ENCODE results near the gene SPN.
A peak's percentile ranks its signal among the peaks of the same experiment; 100 is the strongest.
"Not testable (repeated sequence)": the region's sequence is repeated elsewhere in the genome, so short reads cannot be mapped to it uniquely, and the experiment has no call there.

Gene SPN, protein sequence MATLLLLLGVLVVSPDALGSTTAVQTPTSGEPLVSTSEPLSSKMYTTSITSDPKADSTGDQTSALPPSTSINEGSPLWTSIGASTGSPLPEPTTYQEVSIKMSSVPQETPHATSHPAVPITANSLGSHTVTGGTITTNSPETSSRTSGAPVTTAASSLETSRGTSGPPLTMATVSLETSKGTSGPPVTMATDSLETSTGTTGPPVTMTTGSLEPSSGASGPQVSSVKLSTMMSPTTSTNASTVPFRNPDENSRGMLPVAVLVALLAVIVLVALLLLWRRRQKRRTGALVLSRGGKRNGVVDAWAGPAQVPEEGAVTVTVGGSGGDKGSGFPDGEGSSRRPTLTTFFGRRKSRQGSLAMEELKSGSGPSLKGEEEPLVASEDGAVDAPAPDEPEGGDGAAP

DNA sequence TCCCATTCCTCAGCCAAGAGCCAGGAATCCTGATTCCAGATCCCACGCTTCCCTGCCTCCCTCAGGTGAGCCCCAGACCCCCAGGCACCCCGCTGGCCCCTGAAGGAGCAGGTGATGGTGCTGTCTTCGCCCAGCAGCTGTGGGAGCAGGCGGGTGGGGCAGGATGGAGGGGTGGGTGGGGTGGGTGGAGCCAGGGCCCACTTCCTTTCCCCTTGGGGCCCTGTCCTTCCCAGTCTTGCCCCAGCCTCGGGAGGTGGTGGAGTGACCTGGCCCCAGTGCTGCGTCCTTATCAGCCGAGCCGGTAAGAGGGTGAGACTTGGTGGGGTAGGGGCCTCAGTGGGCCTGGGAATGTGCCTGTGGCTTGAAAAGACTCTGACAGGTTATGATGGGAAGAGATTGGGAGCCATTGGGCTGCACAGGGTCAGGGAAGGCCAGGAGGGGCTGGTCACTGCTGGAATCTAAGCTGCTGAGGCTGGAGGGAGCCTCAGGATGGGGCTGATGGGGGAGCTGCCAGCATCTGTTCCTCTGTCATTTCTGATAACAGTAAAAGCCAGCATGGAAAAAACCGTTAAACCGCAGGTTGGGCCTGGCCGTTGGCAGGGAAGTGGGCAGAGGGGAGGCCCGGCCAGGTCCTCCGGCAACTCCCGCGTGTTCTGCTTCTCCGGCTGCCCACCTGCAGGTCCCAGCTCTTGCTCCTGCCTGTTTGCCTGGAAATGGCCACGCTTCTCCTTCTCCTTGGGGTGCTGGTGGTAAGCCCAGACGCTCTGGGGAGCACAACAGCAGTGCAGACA lies at the start of gene SPN:
Gene SPN, plus strand, starts transcription at position 232 of the 791 bp plus-strand sequence. Its CDS starts 482 bp downstream, at position 714.
- Histone ChIP-seq H3K27me3 (ENCODE audit: insufficient read depth, low read depth) (no peaks in the 10 kb centered on the region), H3K27ac (no peak within 1 kb of the TSS), H3K79me2 (ENCODE audit: insufficient read depth, low read depth) (no peaks in the 10 kb centered on the region), H2AFZ (ENCODE audit: low read depth) (no peak within 1 kb of the TSS), H3K4me3 (IDR thresholded peaks at IDR 0.05; ENCODE audit: insufficient read depth, low read depth, low read length) (no peak within 1 kb of the TSS), H3K4me2 (no peak within 1 kb of the TSS), H4K20me1 (ENCODE audit: insufficient read depth) (no peaks in the 10 kb centered on the region), H3K36me3 (ENCODE audit: insufficient read depth) (no peaks in the 10 kb centered on the region), H3K9ac (no peak within 1 kb of the TSS), H3K4me1 (ENCODE audit: low read depth, poor library complexity, severe bottlenecking) (peaks cover 9% of the 10 kb centered on the region)
- TF ChIP-seq, protein P1, sequence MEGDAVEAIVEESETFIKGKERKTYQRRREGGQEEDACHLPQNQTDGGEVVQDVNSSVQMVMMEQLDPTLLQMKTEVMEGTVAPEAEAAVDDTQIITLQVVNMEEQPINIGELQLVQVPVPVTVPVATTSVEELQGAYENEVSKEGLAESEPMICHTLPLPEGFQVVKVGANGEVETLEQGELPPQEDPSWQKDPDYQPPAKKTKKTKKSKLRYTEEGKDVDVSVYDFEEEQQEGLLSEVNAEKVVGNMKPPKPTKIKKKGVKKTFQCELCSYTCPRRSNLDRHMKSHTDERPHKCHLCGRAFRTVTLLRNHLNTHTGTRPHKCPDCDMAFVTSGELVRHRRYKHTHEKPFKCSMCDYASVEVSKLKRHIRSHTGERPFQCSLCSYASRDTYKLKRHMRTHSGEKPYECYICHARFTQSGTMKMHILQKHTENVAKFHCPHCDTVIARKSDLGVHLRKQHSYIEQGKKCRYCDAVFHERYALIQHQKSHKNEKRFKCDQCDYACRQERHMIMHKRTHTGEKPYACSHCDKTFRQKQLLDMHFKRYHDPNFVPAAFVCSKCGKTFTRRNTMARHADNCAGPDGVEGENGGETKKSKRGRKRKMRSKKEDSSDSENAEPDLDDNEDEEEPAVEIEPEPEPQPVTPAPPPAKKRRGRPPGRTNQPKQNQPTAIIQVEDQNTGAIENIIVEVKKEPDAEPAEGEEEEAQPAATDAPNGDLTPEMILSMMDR (conservative IDR thresholded peaks at IDR 0.05; ENCODE audit: low read depth, low read length) = no peak

DNA sequence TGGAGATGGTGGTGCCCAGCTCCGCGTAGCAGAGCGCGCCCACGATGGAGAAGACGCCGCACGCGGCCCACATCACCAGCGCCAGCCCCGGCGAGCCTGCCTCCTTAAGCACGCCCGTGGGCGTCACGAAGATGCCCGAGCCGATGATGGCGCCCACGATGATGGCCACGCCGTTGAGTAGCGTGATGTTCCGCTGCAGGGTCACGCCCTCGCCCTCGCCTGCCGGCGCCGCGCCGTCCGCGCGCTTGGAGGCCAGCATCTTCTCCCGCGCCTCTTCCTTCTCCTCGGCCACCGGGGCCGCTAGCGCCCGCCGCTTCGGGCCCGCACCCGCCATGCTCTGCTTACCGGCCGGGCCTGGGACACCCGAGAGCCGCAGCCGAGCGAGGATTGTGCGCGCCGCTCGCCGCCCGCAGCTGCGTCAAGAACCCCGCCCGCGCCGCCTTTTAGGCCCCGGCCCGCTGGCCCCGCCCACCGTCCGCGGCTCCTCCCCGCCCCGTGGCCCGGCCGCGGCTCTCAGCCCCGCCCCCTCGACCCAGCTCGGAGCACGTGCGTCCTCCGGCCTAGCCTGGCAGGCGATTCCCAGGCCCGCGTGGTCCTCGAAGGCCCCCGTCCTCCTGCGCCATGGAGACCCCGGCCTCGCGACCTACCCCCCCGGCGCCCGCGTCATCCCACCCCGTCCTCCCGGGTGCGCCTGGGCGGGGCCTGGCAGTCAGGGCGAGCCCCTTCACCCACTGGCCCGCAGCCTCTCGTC lies 49.6 kb upstream of the SPN start:
- Histone ChIP-seq H3K27ac (peak overlapping the region; percentile 72), H2AFZ (ENCODE audit: low read depth) (peak overlapping the region; percentile 66)
- H3K4me3 ChIP-seq (IDR thresholded peaks at IDR 0.05; ENCODE audit: insufficient read depth, low read depth, low read length) = not testable (repeated sequence)

DNA sequence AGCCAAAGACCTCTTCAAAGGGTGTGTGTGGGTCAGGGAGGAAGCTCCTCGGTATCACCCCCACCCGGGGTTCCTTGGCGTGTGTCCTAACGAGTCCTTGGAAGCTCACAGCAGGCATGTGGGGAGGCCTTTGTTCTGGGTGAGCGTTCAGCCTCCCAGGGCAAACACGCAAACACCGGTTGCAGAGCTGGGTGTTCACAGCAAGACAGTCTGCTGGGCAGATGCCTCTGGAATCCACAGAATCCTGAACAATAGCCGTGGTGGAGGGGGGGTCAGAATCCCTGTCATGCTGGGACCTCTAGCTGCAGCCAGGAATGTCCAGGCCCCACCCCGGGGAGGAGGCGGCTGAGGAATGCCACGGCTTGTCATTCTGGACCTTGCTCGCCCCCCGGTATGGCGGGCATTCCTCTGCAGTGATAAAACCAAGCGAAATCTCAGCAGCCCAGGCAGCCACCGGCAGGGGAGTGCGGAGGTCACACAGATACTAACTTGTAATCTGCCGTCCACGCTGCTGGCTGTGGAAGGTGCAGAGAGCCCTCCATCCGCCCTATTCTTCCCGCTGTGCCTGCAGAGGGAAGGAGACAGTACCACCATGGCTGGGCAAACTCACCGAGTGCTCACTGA lies 48.2 kb upstream of the SPN start:
- not testable (repeated sequence) for H3K27ac ChIP-seq; H4K20me1 ChIP-seq (ENCODE audit: insufficient read depth); H3K36me3 ChIP-seq (ENCODE audit: insufficient read depth); H3K27me3 ChIP-seq (ENCODE audit: insufficient read depth, low read depth); H3K4me1 ChIP-seq (ENCODE audit: low read depth, poor library complexity, severe bottlenecking); H3K9ac ChIP-seq; H3K4me2 ChIP-seq; H3K4me3 ChIP-seq (IDR thresholded peaks at IDR 0.05; ENCODE audit: insufficient read depth, low read depth, low read length); H2AFZ ChIP-seq (ENCODE audit: low read depth)
- peaks cover 33% of the 10 kb centered on the region for H3K79me2 ChIP-seq (ENCODE audit: insufficient read depth, low read depth)

More for the DNA sequence above, 49.6 kb upstream of the SPN start:
- peaks cover 46% of the 10 kb centered on the region for H3K79me2 ChIP-seq (ENCODE audit: insufficient read depth, low read depth)
- H3K4me1 ChIP-seq (ENCODE audit: low read depth, poor library complexity, severe bottlenecking); H4K20me1 ChIP-seq (ENCODE audit: insufficient read depth); H3K36me3 ChIP-seq (ENCODE audit: insufficient read depth); H3K27me3 ChIP-seq (ENCODE audit: insufficient read depth, low read depth): not testable (repeated sequence)
- H3K9ac ChIP-seq = peak overlapping the region; percentile 87
- peak overlapping the region; percentile 42; the same call in 1 of the 2 replicates for H3K4me2 ChIP-seq

DNA sequence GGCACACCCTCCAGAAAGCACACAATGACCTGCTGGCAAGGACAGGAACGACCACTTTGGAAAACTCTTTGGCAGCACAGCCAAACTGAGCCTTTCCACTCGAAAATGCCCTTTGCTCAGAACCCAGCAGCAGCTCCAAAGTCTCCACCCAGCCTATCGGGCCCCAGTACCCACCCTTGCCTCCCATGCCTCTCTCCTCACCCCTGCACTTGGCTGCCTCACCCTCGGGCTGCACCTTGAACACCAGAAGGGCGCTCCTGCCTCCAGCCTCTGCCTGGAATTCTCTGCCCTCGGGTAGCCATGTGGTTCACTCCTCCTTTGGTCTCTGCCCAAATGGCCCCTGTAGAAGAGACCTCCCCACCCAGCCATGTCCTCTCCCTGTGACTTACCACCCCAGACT lies 46.9 kb upstream of the SPN start:
- peaks cover 24% of the 10 kb centered on the region for H3K79me2 ChIP-seq (ENCODE audit: insufficient read depth, low read depth)
- H3K4me3 ChIP-seq (IDR thresholded peaks at IDR 0.05; ENCODE audit: insufficient read depth, low read depth, low read length); H4K20me1 ChIP-seq (ENCODE audit: insufficient read depth); H3K9ac ChIP-seq; H2AFZ ChIP-seq (ENCODE audit: low read depth); H3K27ac ChIP-seq; H3K36me3 ChIP-seq (ENCODE audit: insufficient read depth); H3K27me3 ChIP-seq (ENCODE audit: insufficient read depth, low read depth); H3K4me2 ChIP-seq; H3K4me1 ChIP-seq (ENCODE audit: low read depth, poor library complexity, severe bottlenecking): not testable (repeated sequence)

DNA sequence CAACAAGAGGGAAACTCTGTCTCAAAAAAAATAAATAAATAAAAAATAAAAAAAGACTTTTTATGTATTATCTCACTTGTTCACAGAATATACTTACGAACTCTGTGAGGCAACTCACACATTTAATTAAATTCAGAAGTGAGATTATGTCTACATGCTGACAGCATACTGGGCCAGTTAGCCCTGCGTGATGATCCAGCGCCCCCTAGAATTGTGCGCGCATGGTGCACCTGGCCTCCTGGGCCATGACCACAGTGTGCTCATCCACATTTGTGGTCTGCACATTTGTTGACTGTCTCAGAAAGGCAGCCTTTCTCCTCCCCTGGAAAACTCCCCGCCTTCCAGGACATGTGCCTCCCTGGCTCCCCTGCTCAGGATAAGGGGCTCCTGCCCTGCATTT lies 42.5 kb upstream of the SPN start:
- H3K9ac ChIP-seq; H3K4me1 ChIP-seq (ENCODE audit: low read depth, poor library complexity, severe bottlenecking); H3K4me3 ChIP-seq (IDR thresholded peaks at IDR 0.05; ENCODE audit: insufficient read depth, low read depth, low read length); H3K79me2 ChIP-seq (ENCODE audit: insufficient read depth, low read depth); H2AFZ ChIP-seq (ENCODE audit: low read depth); H3K36me3 ChIP-seq (ENCODE audit: insufficient read depth); H3K27ac ChIP-seq; H4K20me1 ChIP-seq (ENCODE audit: insufficient read depth); H3K4me2 ChIP-seq; H3K27me3 ChIP-seq (ENCODE audit: insufficient read depth, low read depth): not testable (repeated sequence)

DNA sequence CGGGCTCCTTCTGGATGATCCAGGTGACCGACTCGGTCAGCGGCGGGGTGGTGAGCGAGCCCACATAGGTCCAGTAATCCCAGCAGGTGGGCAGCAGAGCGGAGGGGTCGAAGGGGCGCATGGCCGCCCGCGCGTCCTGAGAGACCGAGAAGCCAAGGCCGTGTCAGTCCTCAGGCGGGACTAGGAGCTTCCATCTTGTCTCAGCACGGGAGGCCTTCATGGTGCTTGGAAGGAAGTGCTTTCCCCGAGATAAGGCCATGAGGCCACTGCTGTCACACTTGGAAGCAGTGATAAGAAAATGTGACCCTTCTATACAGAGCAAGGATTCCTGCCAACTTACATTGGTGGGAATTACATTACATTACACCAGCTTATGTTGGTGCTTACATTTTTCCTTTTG lies 40.3 kb upstream of the SPN start:
- H3K9ac ChIP-seq; H3K36me3 ChIP-seq (ENCODE audit: insufficient read depth); H3K4me1 ChIP-seq (ENCODE audit: low read depth, poor library complexity, severe bottlenecking); H3K4me2 ChIP-seq; H3K79me2 ChIP-seq (ENCODE audit: insufficient read depth, low read depth); H3K27me3 ChIP-seq (ENCODE audit: insufficient read depth, low read depth); H4K20me1 ChIP-seq (ENCODE audit: insufficient read depth); H3K27ac ChIP-seq; H2AFZ ChIP-seq (ENCODE audit: low read depth); H3K4me3 ChIP-seq (IDR thresholded peaks at IDR 0.05; ENCODE audit: insufficient read depth, low read depth, low read length): not testable (repeated sequence)

DNA sequence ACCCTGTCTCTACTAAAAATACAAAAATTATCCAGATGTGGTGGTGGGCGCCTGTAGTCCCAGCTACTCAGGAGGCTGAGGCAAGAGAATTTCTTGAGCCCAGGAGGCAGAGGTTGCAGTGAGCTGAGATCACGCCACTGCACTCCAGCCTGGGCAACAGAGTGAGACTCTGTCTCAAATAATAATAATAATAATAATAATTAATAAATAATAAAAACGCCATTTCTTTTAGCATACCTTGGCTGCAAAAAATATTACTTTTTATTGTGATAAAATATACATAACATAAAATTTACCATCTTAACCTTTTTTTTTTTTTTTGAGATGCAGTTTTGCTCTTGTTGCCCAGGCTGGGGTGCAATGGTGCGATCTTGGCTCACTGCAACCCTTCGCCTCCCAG lies 39.8 kb upstream of the SPN start:
- not testable (repeated sequence) for H3K27me3 ChIP-seq (ENCODE audit: insufficient read depth, low read depth); H3K4me1 ChIP-seq (ENCODE audit: low read depth, poor library complexity, severe bottlenecking); H2AFZ ChIP-seq (ENCODE audit: low read depth); H3K79me2 ChIP-seq (ENCODE audit: insufficient read depth, low read depth); H3K4me3 ChIP-seq (IDR thresholded peaks at IDR 0.05; ENCODE audit: insufficient read depth, low read depth, low read length); H3K36me3 ChIP-seq (ENCODE audit: insufficient read depth); H3K27ac ChIP-seq; H4K20me1 ChIP-seq (ENCODE audit: insufficient read depth); H3K4me2 ChIP-seq; H3K9ac ChIP-seq

DNA sequence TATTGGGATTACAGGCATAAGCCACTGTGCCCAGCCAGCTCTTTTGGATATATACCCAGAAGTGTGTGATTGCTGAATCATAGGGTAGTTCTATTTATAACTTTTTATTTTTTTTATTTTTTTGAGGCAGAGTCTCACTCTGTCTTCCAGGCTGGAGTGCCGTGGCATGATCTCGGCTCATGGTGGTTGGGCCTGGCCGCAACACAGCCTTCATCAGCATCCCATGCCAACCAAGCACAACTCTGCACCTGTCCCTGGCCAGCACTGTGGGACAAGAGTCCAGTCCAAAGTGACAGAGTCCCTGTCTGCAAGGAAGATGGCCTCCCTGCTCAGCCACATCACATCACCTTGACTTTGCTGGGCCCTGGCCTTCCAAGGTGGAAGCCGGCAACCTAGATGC lies 37.9 kb upstream of the SPN start:
- not testable (repeated sequence) for H3K4me3 ChIP-seq (IDR thresholded peaks at IDR 0.05; ENCODE audit: insufficient read depth, low read depth, low read length); H4K20me1 ChIP-seq (ENCODE audit: insufficient read depth); H3K4me2 ChIP-seq; H3K27ac ChIP-seq; H3K9ac ChIP-seq; H2AFZ ChIP-seq (ENCODE audit: low read depth); H3K27me3 ChIP-seq (ENCODE audit: insufficient read depth, low read depth); H3K79me2 ChIP-seq (ENCODE audit: insufficient read depth, low read depth); H3K4me1 ChIP-seq (ENCODE audit: low read depth, poor library complexity, severe bottlenecking); H3K36me3 ChIP-seq (ENCODE audit: insufficient read depth)

All from KMS-11 (cell line).